Psoas muscle (tissue), 8 donors: ENCODE results near the gene PTPDC1. TPM values are rescaled to one million over a fixed set of nuclear protein-coding genes. Genes with fewer than 3 reads are reported as not detected.

ENCODE experiments used
- ATAC-seq, 4 donors: fragments of 200-7000 bp; cut with Tn5 transposase; one replicate each; pipeline ENCODE4 v1.9.1; 2020; ENCODE audit warnings: moderate library complexity in 3 of 4, mild to moderate bottlenecking in 2 of 4
- DNase-seq, 2 donors: peaks; one replicate each; pipeline ENCODE4 v3.0.0-alpha.2; 2020
- H3K27ac ChIP-seq: fragments of 200-600 bp; one replicate; pipeline ENCODE4 v1.8.0; 2022
- H3K27me3 ChIP-seq, 3 donors: fragments of 200-600 bp in 1 of 3; one replicate each; pipeline versions ENCODE4 v1.6.1 to v1.8.0; 2013 to 2022; ENCODE audit warnings: low read length in 2 of 3, mild to moderate bottlenecking in 2 of 3, moderate library complexity in 1 of 3; ENCODE audit not compliant: insufficient read depth in 3 of 3
- H3K36me3 ChIP-seq, 2 donors: fragments of 200-600 bp in 1 of 2; one replicate each; pipeline versions ENCODE4 v1.6.1 to v1.8.0; 2013 to 2022; ENCODE audit warnings: low read depth in 1 of 2, mild to moderate bottlenecking in 1 of 2, moderate library complexity in 1 of 2; ENCODE audit not compliant: insufficient read depth in 1 of 2
- H3K4me1 ChIP-seq: fragments of 200-600 bp; one replicate; pipeline ENCODE4 v1.8.0; 2022
- H3K4me3 ChIP-seq: fragments of 200-600 bp; one replicate; pipeline ENCODE4 v1.8.0; 2022; ENCODE audit warnings: mild to moderate bottlenecking
- H3K9me3 ChIP-seq: fragments of 200-600 bp; one replicate; pipeline ENCODE4 v1.8.0; 2022
- WGBS, 3 donors: extraction: QIAGEN DNeasy Blood & Tissue Kit; methylation state at CpG; one replicate each; pipeline versions ENCODE4 v1.1.6 to v1.1.7; 2013; 5-methylcytosine and 5-hydroxymethylcytosine counted together
- intact Hi-C, 2 donors: fragments of 100-400 bp; cut with DNase I; formaldehyde crosslinking; loops; one replicate each; pipeline versions ENCODE4 v1.11.0 to v1.14.2; 2022
- polyA plus RNA-seq, 3 donors: library from polyadenylated mRNA; stranded (reverse); fragments of 200-250 nt; gene quantifications; one replicate each; pipeline ENCODE4 v1.2.3, GENCODE V29; 2013
- total RNA-seq, 4 donors: library from RNA; stranded (reverse); fragmentation: NEBNext Ultra II Directional in 2 of 4; extraction: Animal tissue kit (Norgen Biotek cat#: 25700) in 2 of 4; gene quantifications; one replicate each; pipeline versions ENCODE4 v1.2.1 to v1.2.4, GENCODE V29; 2021 to 2023
- TF ChIP-seq, protein P1 (sequence below): fragments of 200-600 bp; IDR thresholded peaks from one replicate; pipeline ENCODE4 v1.8.0; 2022; ENCODE audit warnings: antibody characterized with exemption
- donor health status: healthy with polysubstance abuse.
- donor health status: DM: no; HTN: no; CAD: no; lungs with moderate emphysema.
- donor health status: Bipolar disorder and iron deficiency.
- donor health status: healthy.
- donor health status: DM: yes; HTN: yes; CAD: no.
- donor health status: DM: no; HTN: no; CAD: no.
- donor health status: DM: no; HTN: no; CAD: no.
- donor health status: DM: yes; HTN: yes; CAD: no.

PTPDC1 gene
- total and polyA plus RNA-seq, 7 donors, result 3.6 to 9.9 (median 7.0) TPM

DNA sequence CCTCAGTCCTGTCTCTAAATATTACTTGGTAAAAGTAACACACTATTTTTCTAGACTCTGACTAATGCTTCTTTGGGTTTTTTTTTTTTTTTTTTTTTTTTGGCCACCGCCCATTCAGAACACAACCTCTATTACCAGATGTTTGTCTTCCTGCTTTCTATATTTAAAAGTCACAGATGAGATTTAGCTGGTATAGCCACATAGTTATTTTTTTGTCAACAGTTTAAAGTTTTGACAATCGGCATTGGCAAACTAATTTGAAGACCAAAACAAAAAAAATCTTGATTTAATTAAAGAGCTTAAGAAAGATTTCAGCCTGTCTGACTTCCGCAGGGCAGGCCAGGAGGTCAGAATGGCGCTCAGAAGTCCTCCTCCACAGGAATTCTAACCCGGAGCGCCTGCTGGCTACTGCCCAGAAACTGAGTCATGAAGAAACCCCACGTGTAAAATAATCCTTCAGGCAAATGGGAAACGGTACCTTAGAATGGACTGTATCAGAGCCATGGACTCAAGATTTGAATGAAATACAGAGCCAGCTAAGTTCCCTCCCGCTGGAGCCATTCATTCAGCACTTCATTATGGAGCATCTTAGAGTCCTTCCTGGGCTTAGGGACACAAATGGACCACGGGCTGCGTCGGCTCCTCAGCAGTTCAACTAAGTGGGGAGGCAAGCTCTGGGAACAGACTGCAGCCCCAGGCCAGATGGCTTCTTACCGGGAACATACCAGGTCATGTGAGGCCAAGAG is 55.6 kb downstream of the PTPDC1 start:
- TF ChIP-seq, protein P1, sequence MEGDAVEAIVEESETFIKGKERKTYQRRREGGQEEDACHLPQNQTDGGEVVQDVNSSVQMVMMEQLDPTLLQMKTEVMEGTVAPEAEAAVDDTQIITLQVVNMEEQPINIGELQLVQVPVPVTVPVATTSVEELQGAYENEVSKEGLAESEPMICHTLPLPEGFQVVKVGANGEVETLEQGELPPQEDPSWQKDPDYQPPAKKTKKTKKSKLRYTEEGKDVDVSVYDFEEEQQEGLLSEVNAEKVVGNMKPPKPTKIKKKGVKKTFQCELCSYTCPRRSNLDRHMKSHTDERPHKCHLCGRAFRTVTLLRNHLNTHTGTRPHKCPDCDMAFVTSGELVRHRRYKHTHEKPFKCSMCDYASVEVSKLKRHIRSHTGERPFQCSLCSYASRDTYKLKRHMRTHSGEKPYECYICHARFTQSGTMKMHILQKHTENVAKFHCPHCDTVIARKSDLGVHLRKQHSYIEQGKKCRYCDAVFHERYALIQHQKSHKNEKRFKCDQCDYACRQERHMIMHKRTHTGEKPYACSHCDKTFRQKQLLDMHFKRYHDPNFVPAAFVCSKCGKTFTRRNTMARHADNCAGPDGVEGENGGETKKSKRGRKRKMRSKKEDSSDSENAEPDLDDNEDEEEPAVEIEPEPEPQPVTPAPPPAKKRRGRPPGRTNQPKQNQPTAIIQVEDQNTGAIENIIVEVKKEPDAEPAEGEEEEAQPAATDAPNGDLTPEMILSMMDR, result no peak
- Histone ChIP-seq H3K36me3 (no peaks in the 10 kb centered on the region), H3K9me3 (no peaks in the 10 kb centered on the region), H3K4me1 (peaks cover 33% of the 10 kb centered on the region), H3K4me3 (peak overlapping the region; percentile 32), H3K27me3 (no peaks in the 10 kb centered on the region), H3K27ac (peak overlapping the region; percentile 82)
- intact Hi-C loops, result loop anchor here (2.0 to 10.0 kb wide), 3 partner anchors 25 to 65 kb away; no protein-coding TSS in a partner anchor
- ATAC-seq, result peak; percentile 83 to 88 (median 86)
- 8 to 15% (median 10%) methylated on average over 13 of the region's 13 CpGs for WGBS, 3 donors
- peak; percentile 89 to 93 for DNase-seq

DNA sequence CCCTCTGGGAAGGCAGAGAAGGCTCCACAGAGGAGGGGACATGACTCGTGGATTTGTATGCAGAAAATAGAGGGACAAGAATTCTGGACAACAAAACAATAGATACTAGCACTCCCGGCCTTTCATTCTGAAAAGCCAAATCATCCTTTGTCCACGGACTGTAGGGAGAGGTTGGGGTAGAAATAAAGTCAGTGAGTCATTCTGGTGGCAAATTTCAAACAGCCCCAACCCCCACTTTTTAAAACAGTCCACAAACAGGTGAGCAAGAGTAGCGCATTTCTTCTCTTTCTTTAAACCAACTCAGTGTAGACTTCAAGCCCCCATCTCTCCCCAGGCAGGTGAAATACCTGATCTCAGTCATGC is 56.1 kb downstream of the PTPDC1 start:
- intact Hi-C loops, result loop anchor here in 1 of 2 donors (2.0 kb wide), 1 partner anchor 24 kb away; no protein-coding TSS in a partner anchor
- DNase-seq (no peak), ATAC-seq (peak in 3 of 4 donors; percentile 23 to 52 (median 42))
- peak overlapping the region; percentile 32 for H3K4me3 ChIP-seq
- WGBS, 3 donors, result 32 to 35% (median 32%) methylated on average over 4 of the region's 4 CpGs
- peak overlapping the region; percentile 82 for H3K27ac ChIP-seq
- peaks cover 28% of the 10 kb centered on the region for H3K4me1 ChIP-seq
- no peaks in the 10 kb centered on the region for H3K36me3 ChIP-seq
- H3K27me3 ChIP-seq, result no peaks in the 10 kb centered on the region
- TF ChIP-seq, protein P1, result no peak
- no peaks in the 10 kb centered on the region for H3K9me3 ChIP-seq

DNA sequence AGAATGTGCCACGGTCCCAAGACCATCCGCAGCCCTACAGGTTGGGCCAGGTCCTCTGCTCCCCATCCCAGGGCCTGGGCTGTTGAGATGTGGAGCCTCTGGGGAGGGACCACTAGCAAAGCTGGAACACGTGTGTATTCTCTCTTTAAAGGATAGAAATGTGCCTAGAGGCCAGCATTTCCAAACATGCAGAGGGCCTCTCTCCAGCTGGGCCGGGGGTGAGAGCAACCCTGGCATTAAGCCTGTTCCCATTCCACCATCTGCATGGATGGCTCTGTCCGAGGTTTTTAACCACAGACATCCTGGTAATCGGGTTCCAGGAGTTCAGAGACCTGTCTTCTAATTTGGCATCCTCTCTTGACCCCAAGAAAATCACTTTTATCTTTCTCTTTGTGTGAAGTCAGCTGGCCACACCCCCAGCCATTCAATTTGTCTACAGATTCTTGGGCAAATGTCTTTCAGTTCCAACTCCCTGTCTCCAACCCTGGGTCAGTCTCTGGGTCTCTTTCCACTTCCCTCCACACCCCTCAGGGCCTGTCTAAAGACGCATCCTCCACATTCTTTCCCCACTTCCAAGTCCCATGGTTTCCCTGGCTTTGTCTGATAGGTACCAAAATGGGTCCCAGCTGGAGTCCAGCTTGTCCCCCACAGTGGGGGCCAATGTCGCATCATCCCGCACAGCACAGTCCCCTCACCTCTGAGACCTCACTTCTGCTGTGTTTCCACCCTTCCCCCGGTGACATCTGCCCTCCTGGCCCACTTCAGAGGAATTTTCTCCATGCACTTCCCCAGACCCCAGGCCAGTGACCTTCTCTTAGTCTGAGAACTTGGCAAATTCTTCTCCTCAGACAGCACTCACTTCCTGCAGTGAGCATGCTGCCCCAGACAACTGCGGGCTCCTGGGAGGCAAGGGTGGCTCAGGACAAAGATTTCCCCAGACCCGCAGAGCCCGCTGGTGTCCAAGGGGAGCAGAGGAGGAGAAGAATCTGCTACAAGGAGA is 56.8 kb downstream of the PTPDC1 start:
- H3K9me3 ChIP-seq, result no peaks in the 10 kb centered on the region
- ATAC-seq (peak in 3 of 4 donors; percentile 7 to 12 (median 9)), DNase-seq (peak in 1 of 2 donors; percentile 56)
- WGBS, 3 donors, result 68 to 75% (median 70%) methylated on average over 13 of the region's 13 CpGs
- intact Hi-C loops, result loop anchor here in 1 of 2 donors (2.0 kb wide), 1 partner anchor 24 kb away; no protein-coding TSS in a partner anchor
- no peak overlapping the region for H3K4me3 ChIP-seq
- TF ChIP-seq, protein P1, result no peak
- H3K36me3 ChIP-seq, result no peaks in the 10 kb centered on the region
- peak overlapping the region; percentile 82 for H3K27ac ChIP-seq
- H3K27me3 ChIP-seq, result no peaks in the 10 kb centered on the region
- peaks cover 27% of the 10 kb centered on the region for H3K4me1 ChIP-seq

DNA sequence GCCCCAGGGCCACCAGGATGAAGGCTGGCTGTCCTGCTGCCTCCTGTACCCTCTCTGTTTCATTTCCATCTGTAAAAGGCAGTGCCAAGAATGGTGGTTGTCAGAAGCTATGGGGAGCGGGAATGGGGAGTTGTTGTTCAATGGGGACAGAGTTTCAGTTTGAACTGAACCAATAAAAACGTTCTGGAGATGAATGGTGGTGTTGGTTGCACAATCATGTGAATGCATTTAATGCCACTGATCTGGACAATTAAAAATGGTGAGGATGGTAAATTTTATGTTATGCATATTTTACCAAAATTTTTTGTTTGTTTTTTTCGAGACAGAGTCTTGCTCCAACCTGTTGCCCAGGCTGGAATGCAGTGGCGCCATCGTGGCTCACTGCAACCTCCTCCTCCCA is 58.1 kb downstream of the PTPDC1 start:
- 91 to 97% (median 93%) methylated on average over 5 of the region's 5 CpGs for WGBS, 3 donors
- intact Hi-C loops, result no loop called here

More for the DNA sequence above, 58.1 kb downstream of the PTPDC1 start:
- TF ChIP-seq, protein P1, result no peak
- Histone ChIP-seq H3K4me1 (peaks cover 27% of the 10 kb centered on the region), H3K4me3 (no peak overlapping the region), H3K36me3 (no peaks in the 10 kb centered on the region), H3K27ac (no peak overlapping the region), H3K27me3 (no peaks in the 10 kb centered on the region), H3K9me3 (no peaks in the 10 kb centered on the region)
- DNase-seq (no peak), ATAC-seq (no peak)
